Activated T-cell treated with anti-CD3 and anti-CD28 coated beads for 48 hours (primary cell): Measurements from ENCODE around the gene NRSN2.
"Not testable (repeated sequence)": the region's sequence is repeated elsewhere in the genome, so short reads cannot be mapped to it uniquely, and the experiment has no call there.

ENCODE experiments used
- DNase-seq: peaks from one replicate; pipeline ENCODE4 v3.0.0-alpha.2; 2020; ENCODE audit warnings: low read depth

The NRSN2 gene

DNA sequence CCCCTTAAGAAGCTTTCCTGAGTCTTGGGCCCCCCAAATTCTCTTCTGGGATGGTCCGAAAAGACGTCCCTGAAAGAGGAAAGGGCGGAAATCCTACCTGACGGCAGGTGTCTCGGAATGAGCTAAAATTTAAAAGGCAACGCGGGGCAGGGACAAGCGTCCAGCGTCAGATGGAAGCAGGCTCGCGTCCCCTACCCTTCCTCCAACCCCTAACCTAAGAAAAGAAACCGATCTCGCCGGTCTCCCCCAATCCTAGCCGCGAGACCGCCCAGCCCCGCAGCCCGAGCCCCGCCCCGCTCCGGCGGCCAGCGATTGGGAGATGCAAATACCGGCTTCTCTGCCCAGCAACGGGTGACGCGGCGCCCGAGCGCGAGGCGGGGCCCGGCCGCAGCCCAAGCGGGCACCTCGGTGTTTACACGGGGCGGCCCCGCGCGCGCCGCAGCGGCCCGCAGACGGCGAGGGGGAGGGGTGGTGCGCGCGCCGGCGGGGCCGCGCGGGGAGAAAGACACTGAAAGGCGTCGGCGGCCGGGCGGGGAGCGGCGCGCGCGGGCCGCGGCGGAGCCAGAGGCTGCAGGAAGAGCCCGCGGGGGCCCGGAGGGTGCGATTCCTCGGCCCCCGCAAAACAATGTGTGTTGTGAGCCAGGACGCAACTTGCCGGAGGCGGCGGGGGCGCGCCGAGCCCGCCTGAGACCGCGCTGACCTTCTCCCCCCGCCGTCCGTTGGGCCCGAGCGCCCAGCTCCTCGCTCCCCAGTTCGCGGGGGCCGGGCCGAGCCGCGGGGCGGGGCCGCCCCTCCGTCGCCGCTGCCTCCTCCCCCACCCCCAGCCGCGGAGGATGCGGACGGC lies 21.6 kb upstream of the NRSN2 start, which contains the start of gene SOX12:
SOX12 (plus strand) TSS at position 508 of the 844 bp plus-strand sequence. CDS start 373 bp downstream, outside the sequence.
- DNase-seq = peak; percentile 98

DNA sequence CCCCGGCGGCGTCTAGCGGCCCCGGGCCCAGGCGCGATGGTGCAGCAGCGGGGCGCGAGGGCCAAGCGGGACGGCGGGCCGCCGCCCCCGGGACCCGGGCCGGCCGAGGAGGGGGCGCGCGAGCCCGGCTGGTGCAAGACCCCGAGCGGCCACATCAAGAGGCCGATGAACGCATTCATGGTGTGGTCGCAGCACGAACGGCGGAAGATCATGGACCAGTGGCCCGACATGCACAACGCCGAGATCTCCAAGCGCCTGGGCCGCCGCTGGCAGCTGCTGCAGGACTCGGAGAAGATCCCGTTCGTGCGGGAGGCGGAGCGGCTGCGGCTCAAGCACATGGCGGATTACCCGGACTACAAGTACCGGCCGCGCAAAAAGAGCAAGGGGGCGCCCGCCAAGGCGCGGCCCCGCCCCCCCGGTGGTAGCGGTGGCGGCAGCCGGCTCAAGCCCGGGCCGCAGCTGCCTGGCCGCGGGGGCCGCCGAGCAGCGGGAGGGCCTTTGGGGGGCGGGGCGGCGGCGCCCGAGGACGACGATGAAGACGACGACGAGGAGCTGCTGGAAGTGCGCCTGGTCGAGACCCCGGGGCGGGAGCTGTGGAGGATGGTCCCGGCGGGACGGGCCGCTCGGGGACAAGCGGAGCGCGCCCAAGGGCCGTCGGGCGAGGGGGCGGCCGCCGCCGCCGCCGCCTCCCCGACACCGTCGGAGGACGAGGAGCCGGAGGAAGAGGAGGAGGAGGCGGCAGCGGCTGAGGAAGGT lies 20.8 kb upstream of the NRSN2 start:
- peak; percentile 50 for DNase-seq

DNA sequence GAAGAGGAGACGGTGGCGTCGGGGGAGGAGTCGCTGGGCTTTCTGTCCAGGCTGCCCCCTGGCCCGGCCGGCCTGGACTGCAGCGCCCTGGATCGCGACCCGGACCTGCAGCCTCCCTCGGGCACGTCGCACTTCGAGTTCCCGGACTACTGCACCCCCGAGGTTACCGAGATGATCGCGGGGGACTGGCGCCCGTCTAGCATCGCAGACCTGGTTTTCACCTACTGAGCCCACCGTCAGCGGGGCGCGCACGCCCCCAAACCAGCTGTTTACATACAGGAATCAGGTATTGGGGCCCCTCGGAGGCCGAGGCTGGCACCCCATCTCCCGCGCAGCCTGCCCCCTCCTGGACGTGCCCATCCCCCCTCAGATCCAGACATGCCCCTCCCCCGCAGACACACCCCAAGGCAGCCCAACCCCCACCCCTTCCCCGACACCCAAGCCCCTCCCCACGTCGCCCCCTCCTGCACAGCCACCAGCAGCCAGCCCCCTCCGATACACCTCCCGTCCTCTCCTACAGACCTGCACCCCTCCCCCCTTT lies 20.2 kb upstream of the NRSN2 start:
- DNase-seq = no peak

DNA sequence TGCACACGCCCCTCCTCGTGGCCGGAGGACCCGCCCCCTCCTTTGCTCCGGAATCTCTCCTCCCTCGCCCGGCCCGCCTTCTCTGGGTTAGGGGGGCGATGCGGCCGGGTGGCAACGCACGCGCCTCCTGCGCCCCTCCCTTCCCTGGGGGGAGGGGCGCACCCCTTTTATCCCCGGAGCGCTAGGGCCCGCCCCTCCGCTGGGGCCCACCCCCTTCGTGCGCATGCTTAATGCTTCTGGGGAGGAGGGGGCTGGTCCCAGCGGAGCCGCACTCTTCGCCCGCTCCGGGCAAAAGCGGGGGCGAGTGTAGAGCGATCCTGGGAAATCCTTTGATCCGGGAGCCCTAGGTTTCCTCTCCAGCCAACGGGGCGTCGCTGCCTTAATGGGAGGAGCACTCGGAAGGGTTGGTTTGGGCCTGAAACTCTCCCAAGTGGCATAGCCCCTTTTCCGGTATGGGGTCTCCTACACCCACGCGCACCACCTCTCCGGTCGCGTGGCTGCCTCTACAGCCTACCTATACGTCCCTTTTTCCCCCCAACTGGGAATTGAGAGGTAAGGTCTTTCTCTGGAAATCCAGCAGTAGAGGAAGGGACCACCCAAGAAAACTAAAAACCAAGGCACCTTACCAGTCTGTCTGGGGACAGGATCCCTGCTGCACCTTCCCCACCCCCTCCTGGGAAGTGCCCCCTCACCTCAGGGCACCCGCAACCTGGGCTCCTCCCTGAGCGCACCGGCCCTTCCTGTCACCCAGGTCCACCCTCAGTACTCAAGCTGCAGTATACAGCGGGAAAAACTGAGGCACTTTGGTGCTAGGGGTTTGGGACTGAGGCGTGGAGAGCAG lies 19.5 kb upstream of the NRSN2 start:
- DNase-seq = peak; percentile 78

DNA sequence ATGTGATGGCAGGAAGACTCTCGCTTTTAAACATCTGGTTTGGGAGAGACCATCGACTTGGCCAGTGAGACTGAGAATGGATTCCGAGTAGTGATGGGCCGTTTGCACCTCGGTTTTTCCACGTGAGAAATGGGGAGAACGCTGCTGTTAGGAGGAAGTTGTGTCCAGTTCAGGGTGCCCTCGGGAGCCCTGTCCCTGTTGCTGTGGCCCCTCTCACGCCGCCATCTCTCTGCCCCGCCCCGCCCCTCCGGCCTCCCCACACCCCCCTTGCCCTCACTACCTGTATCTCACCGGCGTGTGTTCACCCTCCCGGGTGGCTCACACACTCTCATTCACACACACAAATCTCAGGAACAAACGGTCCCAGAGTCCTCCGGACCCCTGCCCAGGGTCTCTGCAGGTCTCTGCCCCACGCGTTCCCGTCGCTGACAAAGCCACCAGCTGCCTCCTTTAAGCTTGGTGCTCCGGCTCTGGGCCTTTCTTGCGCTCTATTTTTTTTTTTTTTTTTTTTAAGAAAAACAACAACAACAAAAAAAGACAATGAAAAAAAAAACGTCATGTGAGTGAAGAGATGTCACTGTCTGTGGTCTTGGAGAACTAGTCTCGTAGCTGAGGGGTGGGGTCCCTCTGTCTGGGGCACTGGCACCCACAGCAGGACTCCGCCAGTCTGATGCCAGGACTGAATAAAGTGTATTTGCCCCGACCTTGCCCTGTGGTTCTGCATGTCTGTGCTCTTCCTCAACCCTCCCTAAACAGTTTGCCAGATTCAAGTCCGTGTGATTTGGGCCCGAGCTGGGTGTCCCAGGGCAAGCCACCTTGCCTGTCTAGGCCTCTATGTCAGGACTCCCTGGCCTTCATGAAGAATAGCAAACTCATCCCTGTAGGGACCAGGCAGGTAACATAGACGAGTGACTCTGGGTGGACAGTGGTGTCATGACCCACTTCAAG lies 18.6 kb upstream of the NRSN2 start:
- no peak for DNase-seq

DNA sequence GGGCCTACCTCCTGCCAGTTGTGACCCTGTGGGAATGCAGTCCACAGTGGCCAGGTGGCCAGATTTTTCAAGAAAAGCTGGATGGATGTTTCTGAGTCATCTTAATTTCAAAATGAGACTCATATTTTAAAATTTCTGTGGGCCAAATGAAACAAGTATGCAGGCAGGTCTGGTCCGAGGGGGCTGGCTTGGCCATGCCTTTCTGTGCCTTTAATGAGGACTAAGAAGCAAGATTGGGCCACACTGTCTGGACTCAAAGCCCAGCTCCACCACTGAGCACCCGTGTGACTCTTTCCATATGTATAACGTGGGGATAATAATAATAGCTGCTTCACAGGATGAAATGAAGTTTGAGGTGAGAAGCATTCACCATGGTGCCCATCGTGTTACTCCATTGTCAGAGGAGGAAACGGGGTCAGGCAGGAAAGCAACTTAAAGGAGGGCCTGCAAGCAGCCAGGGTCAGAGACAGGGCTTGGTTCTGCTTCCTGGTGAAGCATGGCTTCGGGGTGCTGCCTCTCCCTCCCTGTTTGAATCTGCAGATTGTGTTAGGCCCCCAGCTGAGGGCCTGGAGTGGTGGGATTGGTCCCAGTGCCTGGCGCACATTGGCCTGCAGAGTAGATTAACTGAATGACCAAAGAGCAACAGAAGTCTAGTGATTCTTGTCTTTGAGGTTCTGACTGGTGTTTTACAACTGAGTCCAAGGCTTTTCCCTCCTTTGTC lies 17.8 kb upstream of the NRSN2 start:
- DNase-seq = no peak

DNA sequence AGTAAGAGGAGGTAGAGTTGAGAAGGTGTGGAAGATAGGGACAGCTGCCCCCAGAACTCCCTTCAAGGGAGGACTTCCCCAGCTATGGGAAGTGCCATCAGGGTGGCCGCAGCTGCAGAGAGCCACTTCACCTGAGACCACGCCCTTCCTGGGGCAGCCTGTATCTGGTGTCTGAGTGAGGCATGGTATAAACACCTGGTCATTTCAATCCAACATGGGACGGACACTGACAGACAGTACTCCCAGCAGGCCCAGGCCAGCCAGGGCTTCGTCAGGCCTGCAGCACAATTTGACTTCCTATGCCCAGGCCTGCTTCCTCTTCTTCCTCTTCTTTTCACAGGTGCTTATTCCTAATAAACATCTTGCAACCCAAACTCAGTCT lies 17.1 kb upstream of the NRSN2 start:
- no peak for DNase-seq

DNA sequence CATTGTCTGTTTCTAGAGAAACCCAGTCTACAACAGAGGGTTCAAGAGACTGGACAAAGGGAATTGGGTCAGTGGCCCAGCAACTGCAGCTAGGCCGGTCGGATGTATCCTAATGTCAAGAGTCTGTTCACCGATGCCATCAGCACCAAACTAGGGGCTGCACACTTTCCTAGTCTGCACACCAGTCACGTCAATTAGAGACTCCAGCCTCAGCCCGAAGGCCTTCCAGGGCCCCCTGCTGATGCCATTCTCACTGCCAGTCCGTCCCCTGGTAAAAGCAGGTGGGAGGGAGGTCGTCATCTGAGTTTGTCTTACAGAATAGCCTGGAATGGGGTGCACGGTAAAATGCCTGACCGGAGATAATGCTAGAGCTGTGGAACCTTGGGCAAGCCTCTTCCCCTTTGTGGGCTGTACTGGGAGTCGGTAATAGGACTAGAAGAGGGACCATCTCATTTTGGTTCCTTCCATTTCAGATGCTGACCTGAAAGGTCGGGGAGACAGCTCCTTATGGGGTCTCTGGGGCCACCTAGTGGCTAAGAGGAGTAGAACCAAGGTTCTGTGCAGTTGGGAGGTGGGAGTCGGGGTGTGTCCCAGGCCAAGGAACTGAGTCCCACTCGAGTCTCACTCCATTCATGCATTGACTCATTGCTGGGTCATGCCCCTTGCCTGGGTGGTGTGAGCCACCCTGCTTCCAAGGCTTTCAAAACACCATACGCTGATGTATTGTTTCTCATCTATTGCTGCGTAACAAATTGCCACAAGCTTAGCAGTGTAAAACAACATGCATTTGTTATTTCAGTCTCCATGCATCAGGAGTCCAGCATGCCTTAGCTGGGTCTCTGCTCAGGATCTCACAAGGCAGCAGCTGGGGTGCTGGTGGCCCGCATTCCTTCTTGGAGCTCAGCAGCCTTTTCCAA lies 16.4 kb upstream of the NRSN2 start:
- DNase-seq = no peak

DNA sequence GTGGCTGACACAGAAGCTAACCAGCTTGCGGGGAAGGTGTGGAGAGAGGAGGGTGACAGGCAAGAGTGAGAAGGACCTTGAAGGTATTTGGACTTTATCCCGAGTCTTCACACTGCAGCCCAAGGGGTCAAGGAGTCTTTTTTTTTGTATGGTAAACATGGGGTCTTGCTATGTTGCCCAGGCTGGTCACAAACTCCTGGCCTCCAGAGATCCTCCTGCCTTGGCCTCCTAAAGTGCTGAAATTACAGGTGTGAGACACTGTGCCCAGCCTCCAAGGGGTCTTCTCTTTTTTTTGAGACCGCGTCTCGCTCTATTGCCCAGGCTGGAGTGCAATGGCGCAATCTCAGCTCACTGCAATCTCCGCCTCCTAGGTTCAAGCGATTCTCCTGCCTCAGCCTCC lies 12.3 kb upstream of the NRSN2 start:
- DNase-seq = no peak

DNA sequence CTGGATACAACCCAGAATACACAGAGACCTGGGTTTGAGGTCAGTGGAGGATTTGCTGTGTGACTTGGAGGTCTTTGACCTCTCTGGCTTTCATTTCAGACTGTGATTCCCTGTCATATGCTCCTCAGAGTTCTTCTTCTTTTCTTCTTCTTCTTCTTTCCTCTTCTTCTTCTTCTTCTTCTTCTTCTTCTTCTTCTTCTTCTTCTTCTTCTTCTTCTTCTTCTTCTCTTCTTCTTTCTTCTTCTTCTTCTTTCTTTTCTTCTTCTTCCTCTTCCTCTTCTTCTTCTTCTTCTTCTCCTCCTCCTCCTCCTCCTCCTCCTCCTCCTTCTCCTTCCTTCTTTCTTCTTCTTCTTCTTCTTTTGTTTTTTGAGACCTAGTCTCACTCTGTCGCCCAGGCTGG lies 10.9 kb upstream of the NRSN2 start:
- not testable (repeated sequence) for DNase-seq

DNA sequence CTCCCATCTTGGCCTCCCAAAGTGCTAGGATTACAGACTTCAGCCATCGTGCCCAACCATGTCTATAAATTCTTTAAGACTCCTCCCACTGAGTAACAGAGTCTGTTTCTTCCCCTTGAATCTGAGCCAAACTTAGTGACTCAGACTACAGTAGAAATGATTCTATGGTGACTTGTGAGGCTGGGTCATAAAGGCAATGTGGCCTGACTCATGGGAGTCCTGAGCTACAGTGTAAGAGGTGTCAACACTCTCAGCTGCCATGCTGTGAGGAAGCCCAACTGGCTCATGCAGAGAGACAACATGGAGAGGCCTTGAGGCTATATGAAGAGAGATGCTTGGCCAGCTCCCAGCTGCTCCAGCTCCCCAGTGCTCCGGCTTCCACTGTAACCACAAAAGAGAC lies 5.2 kb upstream of the NRSN2 start:
- DNase-seq = no peak

DNA sequence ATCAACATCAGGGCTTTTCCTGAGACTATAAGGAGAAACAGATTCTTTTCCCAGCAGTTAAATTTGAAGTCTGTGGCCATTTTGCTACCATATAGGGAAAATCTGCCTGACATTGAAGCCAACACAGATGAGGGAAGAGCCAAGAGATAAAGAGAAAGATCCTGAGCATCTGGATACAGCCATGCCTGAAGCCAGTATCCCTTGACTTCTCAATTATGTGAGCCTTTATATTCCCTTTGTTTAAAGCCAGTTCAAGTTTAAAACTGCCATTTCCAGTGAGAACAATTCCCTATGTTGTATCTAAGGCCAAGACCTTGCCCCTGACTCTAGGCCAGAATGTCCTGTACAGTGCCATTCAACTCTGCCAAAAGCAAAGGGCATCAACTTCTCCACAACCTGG lies 3.8 kb upstream of the NRSN2 start:
- no peak for DNase-seq

DNA sequence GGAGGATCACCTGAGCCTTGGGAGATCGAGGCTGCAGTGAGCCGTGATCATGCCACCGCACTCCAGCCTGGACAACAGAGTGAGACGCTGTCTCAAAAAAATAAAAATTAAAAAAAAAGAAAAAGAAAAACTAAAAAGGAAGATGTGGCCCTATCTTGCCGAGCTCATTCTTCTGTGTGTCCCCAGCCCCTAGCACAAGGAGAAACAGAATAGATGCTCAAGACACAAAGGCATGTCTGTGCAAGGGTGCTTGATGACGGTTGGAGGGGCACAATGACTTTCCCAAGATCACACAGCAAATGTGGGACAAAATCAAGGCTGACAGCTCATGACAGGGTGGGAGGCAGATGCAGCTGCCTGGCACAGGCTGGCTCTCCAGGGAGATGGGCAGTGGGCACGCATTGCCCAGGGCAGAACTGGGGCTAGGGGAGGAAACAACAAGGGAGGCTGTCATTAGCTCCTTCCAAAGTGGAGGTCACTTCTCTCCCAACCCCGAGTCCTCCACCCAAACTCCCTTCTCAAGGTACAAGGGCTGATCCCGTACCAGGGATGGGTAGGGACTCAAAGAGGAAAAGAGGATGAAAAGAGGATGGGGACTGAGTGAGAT lies 775 bp upstream of the NRSN2 start:
- DNase-seq = no peak

DNA sequence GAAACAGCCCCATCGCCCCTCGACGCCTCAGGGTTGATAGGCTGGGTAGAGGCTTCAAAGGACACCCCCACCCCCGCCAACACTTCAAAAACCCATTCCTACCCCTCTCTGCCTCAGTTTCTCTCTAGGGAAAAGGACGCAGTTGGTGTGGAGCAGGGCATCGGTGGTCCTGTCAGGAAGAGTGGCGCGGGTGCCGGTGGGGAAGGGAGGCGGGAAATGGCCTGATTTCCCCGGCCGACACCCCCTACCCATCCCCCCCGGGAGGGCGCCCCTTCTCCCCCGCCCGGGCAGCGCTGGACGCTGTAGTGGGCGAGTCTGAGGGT lies 367 bp downstream of the NRSN2 start:
- no peak for DNase-seq

DNA sequence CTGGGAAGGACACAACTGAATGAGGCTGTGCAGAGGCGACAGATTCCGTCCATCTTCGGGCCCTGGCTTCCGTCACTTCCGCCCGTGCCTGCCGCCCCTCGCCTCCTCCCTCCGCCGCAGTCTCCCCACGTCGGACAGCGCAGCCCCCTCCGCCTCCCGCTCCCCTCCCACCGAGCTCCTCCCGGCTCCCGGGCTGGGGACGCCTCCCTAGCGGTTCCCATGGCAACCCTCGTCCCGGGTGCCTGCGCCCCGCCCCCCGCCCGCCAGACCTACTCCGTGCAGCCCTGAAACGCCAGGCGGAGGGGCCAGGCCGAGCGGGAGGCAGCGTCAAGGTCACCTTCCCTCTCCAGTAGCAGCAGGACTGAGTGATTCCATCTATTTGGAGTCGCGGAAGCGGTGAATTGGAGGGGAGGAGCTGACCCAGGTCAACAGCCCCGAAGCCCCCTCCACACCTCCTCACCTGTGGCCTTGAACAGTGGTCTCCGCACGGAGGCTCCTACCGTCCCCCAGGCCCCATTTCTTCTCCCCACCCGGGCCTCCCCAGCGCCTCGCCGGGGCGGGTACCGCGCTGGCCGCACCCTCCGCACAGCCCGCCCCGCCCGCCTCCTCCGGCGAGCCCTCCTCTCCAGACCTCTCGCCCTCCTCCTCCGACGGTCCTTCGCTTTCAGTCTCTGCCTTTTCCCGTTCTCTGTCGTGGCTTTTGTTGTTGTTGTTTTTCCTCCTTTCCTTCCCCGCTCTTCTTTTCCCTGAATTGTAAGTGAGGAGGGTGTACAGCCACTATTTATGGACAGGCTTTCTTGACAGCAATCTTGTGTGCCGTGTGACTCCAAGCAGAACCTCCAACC lies 951 bp downstream of the NRSN2 start:
- DNase-seq = peak; percentile 71

DNA sequence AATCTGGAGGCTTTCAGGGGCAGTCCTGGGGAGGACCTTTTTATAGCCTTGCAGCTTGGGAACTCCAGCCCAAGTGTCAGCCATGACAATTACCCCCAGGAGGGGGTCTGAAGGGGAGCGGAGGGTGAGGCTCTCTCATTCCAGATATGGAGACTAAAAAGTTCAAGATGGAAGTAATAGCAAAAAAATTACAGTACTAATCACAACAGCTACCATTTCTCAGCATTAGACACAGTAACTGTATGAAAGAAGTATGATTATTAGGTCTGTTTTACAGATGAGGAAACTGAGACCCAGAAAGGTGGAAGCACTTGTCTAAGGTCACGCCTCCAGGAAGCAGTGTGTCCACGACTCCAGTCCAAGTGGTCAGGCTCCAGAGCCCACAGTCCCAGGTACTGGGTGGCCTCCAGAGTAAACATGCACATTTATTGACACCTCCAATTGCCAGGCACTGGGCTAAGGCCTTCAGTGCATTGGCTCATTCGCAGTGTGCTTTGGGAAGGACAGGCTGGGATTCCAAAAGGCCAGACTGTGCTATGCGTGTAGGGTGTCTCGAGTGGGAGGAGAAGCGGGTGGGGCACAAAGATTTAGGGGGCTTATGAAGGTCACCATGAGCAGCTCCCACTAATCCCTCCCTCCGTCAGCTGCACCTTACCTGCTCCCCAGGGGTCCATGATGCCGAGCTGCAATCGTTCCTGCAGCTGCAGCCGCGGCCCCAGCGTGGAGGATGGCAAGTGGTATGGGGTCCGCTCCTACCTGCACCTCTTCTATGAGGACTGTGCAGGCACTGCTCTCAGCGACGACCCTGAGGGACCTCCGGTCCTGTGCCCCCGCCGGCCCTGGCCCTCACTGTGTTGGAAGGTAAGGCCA lies 2.3 kb downstream of the NRSN2 start:
- no peak for DNase-seq

DNA sequence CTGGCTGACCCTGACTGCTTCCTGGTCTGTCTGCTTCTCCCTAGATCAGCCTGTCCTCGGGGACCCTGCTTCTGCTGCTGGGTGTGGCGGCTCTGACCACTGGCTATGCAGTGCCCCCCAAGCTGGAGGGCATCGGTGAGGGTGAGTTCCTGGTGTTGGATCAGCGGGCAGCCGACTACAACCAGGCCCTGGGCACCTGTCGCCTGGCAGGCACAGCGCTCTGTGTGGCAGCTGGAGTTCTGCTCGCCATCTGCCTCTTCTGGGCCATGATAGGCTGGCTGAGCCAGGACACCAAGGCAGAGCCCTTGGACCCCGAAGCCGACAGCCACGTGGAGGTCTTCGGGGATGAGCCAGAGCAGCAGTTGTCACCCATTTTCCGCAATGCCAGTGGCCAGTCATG lies 6.3 kb downstream of the NRSN2 start:
- DNase-seq = no peak
